ENCODE results near the gene DRC7. TPM values are rescaled to one million over a fixed set of nuclear protein-coding genes. Genes with fewer than 3 reads are reported as not detected.

The DRC7 gene
- total and polyA plus RNA-seq, 9 of the 15 experiments (the other 6 are each of a cell fraction or from before 2014, with no cell fraction given), result 0.04 to 0.33 (median 0.12) TPM; not detected in 3

DNA sequence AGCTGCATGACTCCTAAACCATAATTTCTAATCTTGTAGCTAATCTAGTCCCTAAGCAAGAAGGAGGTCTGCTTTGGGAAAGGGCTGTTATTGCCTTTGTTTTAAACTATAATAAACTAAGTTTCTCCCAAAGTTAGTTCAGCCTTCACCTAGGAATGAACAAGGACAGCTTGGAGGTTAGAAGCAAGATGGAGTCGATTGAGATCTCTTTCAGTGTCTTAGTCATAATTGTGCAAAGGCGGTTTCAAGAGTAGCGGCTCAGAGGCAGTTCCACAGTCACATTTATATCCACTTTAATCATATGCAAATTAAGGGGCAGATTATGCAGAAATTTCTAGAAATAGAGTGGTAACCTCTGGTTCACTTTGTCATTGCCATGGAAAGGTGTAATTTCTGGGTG is 17.4 kb downstream of the DRC7 start:
- Histone ChIP-seq H3K9ac (ENCODE audit: insufficient read depth in 1 of 2, low read depth in 2 of 2, low read length in 2 of 2) (no peak overlapping the region), H3K4me3 (no peak overlapping the region), H3K4me1 (replicated peaks in 1 of 2; ENCODE audit: control insufficient read depth in 2 of 2, insufficient read depth in 2 of 2, low read length in 2 of 2) (peaks cover 6 to 16% of the 10 kb centered on the region in 2 experiments; a peak in 4 of 5 replicates), H3K9me1 (ENCODE audit: control insufficient read depth, insufficient read depth, low read length) (no peaks in the 10 kb centered on the region), H3K36me3 (ENCODE audit: control insufficient read depth, insufficient read depth, low read length) (no peaks in the 10 kb centered on the region), H2AFZ (ENCODE audit: low read depth, low read length) (no peak overlapping the region), H4K20me1 (replicated peaks; ENCODE audit: control insufficient read depth, insufficient read depth, low read length) (no peaks in the 10 kb centered on the region), H3K27me3 (ENCODE audit: control insufficient read depth in 2 of 2, insufficient read depth in 2 of 2, low read length in 2 of 2) (peaks cover 10 to 36% of the 10 kb centered on the region in 2 experiments; a peak in 4 of 5 replicates), H3K27ac (ENCODE audit: extremely low read depth, low read depth, low read length) (no peak overlapping the region), H3K9me3 (replicated peaks; ENCODE audit: control insufficient read depth, insufficient read depth, low read depth, low read length) (no peaks in the 10 kb centered on the region), H3K79me2 (ENCODE audit: control insufficient read depth, insufficient read depth, low read length) (no peaks in the 10 kb centered on the region), H3K4me2 (ENCODE audit: insufficient read depth, low read length) (no peak overlapping the region)
- ATAC-seq (peak; percentile 53; the same call in 2 of the 3 replicates), DNase-seq (ENCODE audit: extremely low read depth in 1 of 4, low spot score in 3 of 4) (no peak), FAIRE-seq (peak; percentile 35)
- TF ChIP-seq U2AF2 (optimal IDR thresholded peaks at IDR 0.05; ENCODE audit: low read depth, low read length) (no peak), NCOA1 (IDR thresholded peaks at IDR 0.05; ENCODE audit: low read depth) (no peak), TBL1XR1 (IDR thresholded peaks at IDR 0.05; ENCODE audit: low read length in 2 of 2) (no peak), ZNF785 (CRISPR knock-in tag; IDR thresholded peaks at IDR 0.05) (no peak), RFX7 (CRISPR knock-in tag; IDR thresholded peaks at IDR 0.05) (no peak), CBFA2T3 (IDR thresholded peaks at IDR 0.05) (no peak), RCOR1 (IDR thresholded peaks at IDR 0.05; ENCODE audit: borderline replicate concordance in 1 of 2, low read depth in 2 of 2, low read length in 2 of 2) (no peak), BACH1 (tag; IDR thresholded peaks at IDR 0.05) (peak; percentile 41; the same call in 1 of the 2 replicates), FOSL1 (tag; conservative IDR thresholded peaks at IDR 0.05) (peak; percentile 77), ZBTB17 (CRISPR knock-in tag; IDR thresholded peaks at IDR 0.05) (peak; percentile 64; the same call in 1 of the 2 replicates), ZNF589 (CRISPR knock-in tag; IDR thresholded peaks at IDR 0.05; ENCODE audit: low read depth) (0 out of 2 replicates have a peak, but pooled peaks have one; percentile 35), EZH2 (IDR thresholded peaks at IDR 0.05; ENCODE audit: borderline replicate concordance, low read depth, low read length) (no peak), ELF4 (CRISPR knock-in tag; IDR thresholded peaks at IDR 0.05) (no peak), NFIC (IDR thresholded peaks at IDR 0.05) (no peak), JUND (IDR thresholded peaks at IDR 0.05; ENCODE audit: borderline replicate concordance, low read depth, low read length) (peak; percentile 26; the same call in 1 of the 2 replicates), JUND (tag; IDR thresholded peaks at IDR 0.05; ENCODE audit: borderline replicate concordance, low read depth, low read length) (peak; percentile 50; the same call in 1 of the 3 replicates)
- TF ChIP-seq, protein P1, sequence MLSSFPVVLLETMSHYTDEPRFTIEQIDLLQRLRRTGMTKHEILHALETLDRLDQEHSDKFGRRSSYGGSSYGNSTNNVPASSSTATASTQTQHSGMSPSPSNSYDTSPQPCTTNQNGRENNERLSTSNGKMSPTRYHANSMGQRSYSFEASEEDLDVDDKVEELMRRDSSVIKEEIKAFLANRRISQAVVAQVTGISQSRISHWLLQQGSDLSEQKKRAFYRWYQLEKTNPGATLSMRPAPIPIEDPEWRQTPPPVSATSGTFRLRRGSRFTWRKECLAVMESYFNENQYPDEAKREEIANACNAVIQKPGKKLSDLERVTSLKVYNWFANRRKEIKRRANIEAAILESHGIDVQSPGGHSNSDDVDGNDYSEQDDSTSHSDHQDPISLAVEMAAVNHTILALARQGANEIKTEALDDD (IDR thresholded peaks at IDR 0.05), result peak; percentile 71
- TF ChIP-seq, protein P2, sequence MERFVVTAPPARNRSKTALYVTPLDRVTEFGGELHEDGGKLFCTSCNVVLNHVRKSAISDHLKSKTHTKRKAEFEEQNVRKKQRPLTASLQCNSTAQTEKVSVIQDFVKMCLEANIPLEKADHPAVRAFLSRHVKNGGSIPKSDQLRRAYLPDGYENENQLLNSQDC (CRISPR knock-in tag; IDR thresholded peaks at IDR 0.05), result no peak
- POLR2A ChIA-PET, result interaction anchor here (0.8 to 1.8 kb wide), 5 partner anchors 12 to 44 kb away, joined by 3 to 4 read pairs (median 3); no protein-coding TSS in a partner anchor
- 4% methylated on average over 3 of the region's 3 CpGs for WGBS (ENCODE audit: insufficient coverage, low coverage, missing lambda C conversion rate)
- BruUV-seq (replicated peaks), result no TSS peak
- intact Hi-C loops (cut with micrococcal nuclease), result no loop called here
- CTCF ChIA-PET (ENCODE audit: low intra/inter-chr PET ratio), result no interaction called here
- in situ Hi-C loops (cut with MboI), result no loop called here
